ENCODE measurements around the gene TCF4.

The TCF4 gene
- total RNA-seq, result 7.9 to 15.4 reads per million in 2 donors

DNA sequence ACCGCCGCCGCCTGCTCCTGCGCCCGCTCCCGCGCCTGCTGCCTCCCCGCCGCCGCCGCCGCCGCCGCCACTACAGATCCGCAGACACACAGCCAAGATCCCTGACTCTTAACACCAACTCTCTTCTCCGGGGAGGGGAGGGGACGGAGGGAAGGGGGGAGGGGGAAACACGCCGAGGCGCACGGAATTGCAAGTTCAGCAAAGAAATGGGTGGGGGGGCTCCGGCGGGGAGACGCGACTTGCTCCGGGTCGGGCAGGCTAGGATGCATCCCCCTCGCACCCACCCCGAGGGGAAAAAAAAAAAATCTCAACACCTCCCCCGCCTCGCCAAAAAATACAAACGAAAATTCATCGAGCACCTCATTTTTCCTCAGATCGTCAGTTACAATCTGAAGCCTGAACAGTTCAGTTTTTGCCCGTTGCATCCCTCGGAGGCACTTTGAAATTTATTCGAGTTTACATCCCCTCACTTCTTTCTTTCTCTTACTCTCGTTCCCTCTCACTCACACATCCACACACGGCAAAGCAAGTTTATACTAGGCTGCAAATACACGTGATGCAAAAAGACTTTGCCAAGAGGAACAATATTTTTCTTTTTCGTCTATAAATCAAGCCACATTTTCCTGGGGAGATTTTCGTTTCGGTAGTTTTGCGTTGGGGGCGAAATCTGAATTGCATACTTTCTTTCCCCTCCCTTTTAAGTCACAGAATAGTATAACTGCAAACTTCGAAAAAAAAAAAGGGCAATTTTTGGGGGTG lies at the start of gene TCF4:
Gene TCF4, minus strand, starts transcription at position 82 of the 759 bp plus-strand sequence. CDS start 1,076 bp downstream, outside the sequence.
- DNase-seq, result peak; percentile 25

DNA sequence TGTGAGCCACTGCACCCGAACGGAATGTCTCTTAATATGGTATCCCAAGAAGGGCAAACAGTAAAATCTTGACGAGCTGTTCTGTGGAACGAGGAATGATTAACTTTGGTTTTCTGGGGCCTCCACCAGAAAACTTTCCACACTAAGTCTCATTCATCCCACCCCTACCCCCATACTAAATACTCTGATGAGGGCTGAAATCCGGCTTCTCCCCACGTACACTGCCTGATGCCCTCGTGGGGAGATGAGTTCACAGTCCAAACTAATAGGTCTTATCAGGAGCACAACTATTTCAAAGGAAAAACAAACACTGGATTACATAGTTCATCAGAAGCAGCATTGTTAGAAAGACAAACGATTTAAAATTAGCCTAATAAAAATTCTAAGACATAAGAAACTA lies 49.2 kb upstream of the TCF4 start:
- DNase-seq, result no peak

DNA sequence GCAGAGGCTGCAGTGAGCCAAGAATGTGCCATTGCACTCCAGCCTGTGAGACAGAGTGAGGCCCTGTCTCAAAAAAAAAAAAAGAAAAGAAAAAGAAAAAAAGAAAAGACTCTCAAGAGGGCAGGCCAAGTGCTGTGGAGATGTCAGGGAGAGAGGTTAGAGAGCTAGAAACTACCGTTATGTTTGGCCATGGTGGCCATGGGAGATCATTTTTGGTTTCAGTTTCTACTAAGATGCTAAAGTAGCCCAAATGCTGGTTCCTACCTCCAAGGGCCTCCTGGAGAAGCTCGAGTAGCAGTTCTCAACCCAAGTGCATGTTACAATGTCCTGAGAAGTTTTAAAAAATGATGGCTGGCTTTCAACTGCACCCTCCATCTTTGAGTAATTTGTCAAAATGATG lies 47.4 kb upstream of the TCF4 start:
- no peak for DNase-seq

DNA sequence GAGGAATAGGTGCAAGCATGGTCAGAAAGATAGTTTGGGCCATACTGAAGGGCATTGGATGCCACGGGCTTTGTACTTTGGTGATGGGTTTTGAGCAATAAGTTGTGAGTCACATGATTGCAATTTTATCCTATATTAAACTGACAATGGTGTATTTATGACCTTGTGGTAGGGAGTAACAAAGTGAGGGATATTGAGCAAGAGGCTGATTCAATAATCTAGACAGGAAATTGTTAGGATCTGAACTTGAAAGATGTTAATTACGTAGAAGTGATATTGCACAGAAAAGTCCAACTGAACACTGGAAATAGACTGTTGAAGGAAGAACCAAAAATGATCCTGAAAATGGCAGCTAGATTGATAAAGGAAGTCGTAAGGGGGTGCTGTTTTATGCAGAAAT lies 46.6 kb upstream of the TCF4 start:
- DNase-seq, result no peak

DNA sequence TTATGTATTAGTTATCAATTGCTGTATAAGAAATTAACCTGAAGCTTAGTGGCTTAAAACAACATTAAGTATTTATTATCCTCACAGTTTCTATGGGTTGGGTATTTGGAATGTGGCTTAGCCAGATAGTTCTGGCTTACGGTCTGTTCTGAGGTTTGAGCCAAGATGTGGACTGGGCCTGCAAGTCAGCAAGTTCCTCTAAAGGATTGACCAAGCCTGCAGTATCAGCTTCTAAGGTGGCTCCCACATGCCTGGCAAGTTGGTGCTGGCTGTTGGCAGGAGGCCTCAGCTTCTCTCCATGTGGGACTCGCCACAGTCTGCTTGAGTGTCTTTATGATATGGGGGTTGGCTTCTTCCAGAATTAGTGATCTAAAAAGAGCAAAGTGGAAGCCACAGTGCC lies 45.0 kb upstream of the TCF4 start:
- no peak for DNase-seq

DNA sequence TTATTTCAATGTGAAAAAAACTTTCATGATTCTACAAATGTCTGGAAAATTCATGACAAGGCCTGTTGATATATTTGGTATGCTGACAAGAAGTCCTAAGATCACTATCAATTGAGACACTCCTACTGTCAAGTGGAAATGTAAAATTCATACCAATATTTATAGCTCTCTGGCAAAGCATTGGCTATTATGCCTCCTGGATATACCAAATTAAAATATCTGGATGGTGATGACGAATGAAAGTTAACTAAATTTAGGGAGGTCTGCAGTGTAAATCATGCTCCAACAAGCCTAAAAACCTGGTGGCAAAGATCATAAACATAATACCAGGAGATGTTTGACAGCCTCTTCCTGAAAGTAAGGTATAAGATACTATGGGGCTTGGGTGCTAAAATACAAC lies 41.1 kb upstream of the TCF4 start:
- no peak for DNase-seq

DNA sequence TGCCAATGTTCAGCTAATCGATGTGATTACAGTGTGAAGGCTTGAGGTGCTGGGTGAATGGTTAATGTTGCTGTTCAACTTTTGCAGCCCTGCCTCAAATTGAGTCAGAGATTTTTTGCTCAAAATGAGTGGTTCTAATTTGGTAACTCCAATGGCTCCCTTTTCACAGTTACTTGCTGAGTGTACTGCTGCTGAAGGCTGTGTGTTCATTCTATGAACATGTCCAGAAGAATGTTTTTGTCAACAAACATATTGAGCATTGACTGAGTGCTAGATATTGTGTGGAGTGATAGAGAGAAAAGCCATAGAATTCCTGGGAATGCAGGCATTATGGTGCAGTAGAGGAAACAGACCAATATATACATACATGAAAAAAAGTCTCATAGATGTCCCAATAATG lies 39.0 kb upstream of the TCF4 start:
- no peak for DNase-seq

DNA sequence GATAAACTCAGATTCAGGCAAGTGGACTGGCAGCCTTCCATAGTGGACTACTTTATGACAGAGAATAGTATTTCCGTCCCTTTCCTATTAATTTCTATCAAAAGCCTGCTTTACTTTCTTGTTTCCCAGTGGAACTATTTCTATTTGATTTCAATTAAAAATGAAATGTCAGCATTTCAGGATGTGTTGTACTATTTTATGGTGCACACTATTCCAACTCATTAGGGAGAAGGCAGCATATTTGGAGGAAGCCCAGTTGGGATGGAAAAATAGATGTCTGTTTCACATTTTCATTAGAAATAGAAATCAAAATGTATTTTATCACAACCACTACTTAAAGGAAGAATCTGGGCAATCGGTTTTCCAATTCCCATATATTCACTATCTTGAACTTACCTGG lies 37.9 kb upstream of the TCF4 start:
- no peak for DNase-seq

DNA sequence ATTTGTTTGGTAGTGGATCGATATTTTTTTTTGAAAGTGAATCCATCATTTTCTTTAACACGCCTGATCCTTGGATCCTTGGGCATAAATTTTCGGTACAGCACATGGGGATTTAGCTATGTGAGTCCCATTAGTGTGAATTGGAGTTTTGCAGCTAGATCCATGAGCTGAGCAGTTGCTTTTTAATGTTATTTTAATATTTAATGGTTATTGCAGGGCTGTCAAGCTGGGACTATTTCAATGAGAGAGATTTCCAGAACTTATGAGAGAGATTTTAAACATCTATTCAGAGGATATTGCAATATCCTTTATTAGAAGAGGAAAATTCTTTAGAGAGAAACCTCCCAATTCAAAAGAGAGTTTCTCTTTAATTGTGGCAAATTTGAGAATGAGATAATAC lies 35.6 kb upstream of the TCF4 start:
- DNase-seq, result no peak

DNA sequence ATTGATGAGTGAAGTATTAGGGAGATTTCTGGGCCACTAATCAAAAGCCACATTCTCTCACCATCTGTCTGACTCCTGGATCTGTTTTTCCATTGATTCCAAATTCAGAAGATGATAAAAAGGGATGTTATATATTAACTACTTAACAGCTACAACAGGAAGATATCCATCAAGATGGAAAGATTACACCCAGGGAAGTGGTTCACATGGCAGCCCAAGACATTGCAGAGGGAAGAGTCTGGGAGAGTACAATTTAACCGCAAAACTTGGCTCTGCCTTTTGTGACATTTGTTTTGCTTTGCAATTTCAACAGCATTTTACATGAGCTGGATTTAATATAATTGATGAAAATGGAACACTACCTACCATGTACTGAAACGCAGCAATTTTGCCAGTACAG lies 22.5 kb upstream of the TCF4 start:
- DNase-seq, result no peak

DNA sequence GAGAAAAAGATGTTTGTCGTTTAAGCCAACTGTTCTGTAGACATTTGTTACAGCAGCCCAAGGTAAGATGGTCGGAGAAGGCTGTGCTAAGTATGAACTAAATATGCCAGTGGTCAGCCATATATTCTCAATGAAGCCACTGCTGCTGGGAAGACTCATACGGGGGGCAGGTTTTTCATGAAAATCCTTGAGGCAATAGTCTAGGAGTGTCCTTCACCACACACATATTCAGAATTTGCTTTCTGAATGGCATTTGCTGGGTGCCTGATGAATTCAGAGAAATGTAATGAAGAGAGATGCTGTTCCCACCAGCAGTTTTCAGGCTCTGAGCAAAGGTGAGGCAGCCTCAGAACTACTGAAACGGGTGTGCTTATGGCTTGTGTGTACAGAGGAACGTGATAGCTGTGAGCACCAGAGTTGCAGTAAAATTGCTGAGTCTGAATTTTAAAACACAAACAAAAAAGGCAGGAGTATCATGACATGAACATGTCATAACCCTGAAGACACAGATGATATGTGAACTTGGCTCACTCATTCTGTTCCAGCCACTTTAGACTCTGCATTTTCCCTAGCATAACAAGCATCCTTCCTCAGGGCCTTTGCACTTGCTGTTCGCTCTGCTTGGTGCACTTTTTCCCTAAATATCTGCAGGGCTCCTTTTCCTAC lies 21.3 kb upstream of the TCF4 start:
- DNase-seq, result no peak

DNA sequence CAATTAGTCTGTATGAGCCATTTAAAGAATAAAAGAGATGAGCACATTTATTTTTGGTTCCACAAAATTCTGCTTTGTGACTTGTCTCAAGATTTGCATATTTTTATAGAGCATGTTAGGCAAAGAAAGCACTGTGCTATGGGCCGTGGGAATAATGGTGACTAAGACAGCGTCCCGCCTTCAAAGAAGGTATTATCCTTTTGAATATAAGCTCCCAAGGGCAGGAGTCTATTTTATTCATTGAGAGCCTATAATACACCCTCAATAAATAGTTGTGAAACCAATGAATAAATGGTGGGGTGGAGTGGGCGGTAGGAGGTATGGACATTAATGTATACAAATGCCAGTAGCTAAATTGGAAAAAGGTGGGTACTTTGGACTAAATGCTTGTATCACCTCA lies 20.5 kb upstream of the TCF4 start:
- DNase-seq, result no peak

DNA sequence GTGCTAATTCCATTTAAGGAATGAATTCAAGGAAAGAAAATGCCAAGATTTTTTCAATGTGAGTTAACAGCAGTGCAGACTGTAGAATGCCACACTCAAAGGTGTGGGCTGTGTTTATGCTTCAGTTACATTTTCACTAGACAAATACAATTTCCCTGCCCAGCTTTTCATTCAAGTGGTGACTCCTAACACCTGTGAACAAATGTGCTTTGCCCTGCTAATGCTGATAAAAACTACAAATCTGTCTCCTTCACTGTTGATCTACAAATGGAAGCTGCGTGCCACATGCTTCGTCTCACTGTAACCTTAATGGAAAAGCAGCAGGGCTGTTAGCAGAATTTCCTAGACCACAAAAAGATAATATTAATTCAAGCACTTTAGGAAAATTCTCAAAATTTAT lies 19.8 kb upstream of the TCF4 start:
- DNase-seq, result no peak

DNA sequence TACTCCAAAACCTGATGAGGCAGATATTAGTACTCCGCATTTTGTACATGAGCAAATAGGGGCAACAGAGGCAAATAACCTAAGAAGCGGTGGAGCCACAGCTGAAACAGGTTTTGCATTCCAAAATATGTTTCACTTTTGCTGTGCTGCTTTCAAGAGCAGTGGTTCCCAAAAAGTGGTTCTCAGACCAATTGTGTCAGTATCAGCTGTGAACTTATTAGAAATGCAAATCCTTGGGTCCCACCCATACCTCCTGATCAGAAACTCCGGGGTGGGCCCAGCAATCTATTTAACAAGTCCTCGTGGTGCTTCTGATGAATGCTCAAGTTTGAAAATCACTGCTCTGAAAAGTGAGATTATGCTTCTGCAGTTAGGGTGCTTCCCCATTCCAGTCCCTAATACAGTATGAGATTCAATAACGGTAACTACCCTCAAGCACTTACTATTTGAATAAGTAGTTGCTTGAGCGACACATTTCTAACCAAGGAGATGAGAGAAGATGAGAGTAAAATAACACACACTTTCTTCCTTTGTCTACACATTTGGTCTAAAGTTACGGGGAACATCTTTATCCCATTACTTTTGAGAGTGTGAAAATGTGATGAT lies 17.8 kb upstream of the TCF4 start:
- DNase-seq, result no peak

DNA sequence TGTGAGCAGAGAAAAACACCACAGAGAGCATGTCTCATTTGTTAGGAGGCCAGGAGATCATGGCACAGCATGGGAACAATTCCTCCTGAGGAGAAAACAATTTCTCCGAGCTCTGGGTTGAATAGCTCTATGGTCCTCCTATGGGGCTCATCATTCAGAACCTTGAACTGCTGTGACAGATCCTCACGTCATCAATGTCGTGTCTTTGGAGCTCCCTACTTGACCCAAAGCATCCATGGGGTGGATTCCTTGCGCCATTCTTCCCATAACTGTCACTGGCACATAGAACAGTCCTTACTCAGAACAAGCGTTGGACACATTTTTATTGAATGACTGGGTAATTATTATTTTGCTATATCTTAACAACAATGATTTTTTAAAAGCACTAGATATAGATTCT lies 15.8 kb upstream of the TCF4 start:
- no peak for DNase-seq

DNA sequence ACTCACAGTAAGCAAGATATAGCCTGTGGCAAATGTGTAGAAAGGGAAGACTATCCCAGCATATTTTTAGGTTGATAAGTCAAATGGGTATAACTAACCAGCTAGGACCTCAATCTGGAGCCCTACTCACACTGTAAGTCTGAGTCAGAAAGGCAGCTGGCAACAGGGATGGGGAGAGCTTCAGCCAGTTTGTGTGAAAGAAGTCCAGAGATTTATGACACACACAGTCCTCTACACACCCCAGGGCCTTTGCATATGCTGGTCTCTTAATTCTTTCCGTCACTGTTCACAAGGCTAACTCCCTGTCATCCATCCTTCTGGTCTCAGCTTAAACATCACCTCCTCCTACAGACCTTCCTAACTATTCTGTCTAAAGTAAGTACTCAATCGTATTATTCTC lies 5.9 kb upstream of the TCF4 start:
- DNase-seq, result no peak

DNA sequence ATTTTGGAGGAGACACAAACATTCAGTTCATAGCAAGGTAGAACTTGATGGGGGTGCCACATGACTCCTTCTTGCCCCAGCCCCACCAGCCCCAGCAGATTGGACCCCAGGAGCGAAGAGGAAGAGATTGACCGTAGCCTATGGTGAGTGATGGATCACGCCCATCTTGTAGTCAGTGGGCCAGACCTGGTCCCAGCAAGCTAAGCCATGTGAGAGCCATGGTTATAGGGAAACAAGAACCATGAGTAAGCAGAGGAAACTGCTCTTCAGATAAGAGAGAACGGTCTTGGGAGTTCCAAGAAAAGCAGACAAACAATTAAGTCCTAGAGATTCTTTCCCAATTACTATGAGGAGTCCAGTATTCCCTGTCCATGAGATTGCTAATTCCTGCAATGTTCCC lies 4.6 kb upstream of the TCF4 start:
- no peak for DNase-seq

DNA sequence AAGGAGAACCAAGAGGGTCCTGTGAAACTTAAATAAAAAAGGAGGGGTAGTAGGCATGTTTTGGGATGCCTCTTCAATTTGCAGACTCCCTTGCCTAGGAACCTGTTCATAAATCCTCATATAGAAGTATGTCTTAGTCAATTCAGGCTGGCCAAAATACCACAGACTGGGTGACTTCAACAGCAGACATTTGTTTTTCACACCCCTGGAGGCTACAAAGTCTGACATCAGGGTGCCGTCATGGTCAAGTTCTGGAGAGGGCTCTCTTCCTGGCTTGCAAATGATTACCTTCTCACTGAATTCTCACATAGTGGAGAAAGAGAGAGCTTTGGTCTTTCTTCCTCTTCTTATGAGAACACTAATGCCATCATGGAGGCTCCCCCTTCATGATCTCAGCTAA lies 4.1 kb upstream of the TCF4 start:
- no peak for DNase-seq

DNA sequence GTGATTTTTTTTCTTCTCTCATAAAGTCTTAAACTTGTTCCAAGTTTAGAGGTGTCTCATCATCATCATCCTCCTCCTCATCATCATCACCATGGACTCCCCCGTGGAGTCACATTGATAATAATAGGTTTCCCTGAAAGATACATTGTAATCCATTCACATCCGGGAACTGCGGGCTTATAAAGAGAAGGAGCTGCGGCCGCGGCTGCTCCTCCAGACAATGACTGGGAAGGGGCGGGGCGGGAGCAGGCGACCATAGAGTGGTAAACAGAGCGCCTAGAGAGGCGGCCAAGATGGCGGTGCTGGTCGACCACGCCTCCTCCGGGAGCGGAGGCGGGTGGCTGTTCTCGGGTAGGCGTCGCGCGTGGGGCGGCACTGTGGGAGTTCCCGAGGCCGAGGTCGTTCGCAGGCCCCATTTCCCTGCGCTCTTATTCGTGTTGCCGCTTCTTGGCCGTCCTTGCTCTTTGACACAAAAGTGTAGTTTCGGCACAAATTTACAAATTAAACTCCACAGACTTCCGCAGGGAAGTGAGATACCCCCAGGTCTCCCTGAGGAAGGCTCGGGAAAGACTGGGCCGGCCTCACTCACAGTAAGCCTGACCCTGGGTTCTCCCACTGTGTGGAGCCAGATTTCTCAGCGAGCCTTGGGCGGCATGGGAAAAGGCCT lies 1.8 kb upstream of the TCF4 start:
- DNase-seq, result peak; percentile 49

DNA sequence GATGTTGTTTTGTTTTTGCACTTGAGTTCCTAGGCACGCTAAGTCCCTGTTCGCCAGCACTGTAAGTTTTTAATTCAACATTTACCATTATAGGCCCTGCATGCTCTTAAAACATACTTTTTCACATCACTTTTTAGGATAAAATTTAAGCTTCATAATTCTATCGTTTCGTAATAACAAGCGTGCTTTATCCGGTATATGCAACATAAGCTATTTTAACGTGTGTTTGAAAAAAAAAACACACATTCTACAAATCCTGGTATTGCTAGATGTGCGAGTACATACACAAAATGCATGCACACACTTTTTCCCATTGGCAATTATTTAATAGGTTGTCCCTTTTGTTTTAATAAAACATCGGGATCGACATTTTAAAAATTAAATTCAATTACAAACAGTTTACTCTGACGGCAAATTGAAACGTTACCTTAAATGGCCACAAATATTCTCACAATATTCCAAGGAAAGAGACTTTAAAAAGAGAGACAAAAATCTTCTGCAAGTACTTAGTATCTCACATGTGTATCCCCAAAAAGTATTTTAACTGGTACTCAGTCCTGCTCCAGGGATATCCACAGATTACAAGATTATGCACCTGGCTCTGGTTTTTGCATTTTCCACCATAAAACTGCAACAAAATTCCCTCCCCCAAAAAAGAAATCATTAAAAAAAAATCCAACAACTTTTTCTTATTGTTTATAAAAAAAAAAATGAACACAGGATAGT lies 1.0 kb upstream of the TCF4 start:
- DNase-seq, result no peak

DNA sequence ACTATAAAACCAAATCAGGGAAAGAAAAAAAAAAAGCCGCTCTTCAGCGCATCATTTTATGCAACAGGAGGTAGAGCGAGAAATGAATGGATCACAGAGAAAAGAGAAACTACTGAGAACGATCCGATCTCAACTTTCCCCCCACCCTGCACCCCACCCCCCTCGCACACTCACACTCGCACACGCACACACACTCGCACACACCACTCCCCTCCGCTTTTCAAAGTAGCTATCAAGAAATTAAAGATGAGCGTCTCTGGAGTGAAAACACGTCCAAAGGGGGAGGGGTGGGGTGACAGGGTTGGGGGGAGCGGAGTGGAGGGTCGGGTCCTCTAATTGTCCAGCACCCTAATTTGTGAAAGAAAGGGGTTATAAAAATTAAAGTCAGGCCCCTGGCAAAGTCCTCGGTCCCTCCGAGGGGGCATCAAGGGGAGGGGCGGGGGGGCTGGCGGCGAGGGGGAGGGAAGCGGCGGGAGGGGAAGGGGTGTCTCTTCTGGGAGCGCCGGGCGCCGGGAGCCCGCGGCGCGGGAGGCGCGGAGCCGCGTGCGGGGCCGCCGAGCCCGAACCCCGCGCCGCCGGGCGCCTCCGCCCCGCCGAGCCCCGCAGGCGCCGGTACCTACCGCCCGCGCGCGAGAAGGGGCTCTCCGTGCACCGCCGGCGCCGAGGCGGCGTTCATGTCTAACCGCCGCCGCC lies 428 bp downstream of the TCF4 start:
- DNase-seq, result no peak

DNA sequence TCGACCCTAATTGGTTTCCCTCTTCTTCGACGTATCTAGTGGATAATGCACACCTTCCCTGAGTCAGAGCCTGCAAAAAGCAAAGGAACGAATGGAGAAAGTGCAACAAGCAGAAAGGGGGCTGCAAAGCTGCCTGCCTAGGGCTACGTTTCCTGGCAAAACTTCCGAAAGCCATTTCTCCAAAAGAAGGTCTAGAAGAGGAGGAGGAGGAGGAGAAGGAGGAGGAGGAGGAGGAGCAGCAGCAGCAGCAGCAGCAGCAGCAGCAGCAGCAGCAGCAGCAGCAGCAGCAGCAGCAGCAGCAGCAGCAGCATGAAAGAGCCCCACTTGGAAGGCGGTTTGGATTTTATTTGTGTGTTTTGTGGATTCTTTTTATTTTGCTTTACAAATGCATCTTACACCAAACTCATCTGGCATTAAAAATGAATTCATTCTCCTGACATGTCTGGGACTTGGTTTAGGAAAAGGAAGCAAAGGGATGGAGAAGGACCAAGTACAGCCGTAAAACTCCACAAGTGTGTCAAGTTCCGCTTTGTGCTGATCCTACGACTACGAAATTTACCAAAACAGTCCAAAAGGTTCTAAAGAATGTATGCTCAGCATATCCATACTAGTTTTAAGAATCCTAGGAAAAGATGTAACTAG lies 2.0 kb downstream of the TCF4 start:
- DNase-seq, result no peak
